Measurements from ENCODE around the gene FIBP.

Gene FIBP

GRCh38 chr11:65887723-65888162 is 528 bp downstream of the FIBP start:
- DNase-seq: no peak

- no peak for DNase-seq
These were observed 1.2 kb downstream of the FIBP start for GRCh38 chr11:65886826-65887722.

GRCh38 chr11:65885808-65886536 is 2.3 kb downstream of the FIBP start:
- no peak for DNase-seq

- DNase-seq: no peak
These were observed 3.0 kb downstream of the FIBP start for GRCh38 chr11:65885231-65885630.

DNA sequence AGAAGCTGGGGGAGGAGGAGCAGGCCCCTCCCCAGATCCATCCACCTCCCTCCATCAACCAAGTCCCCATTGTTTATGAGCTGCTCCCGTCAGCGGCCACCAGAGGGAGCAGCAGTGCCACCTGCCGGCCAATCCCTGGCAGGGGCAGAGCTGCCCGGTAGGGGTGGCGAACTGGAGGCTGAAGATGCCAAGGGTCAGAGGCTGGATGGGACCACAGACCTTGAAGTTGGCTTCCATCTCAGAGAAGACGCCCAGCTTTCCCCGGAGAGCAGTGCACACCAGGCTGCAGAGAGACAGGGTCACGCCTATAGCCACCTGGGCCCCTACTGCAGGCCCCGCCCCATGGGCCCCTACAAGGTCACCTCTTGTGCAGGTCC is 3.6 kb downstream of the FIBP start:
- peak; percentile 88 to 90 for DNase-seq

- no peak for DNase-seq
These were observed 4.2 kb downstream of the FIBP start for GRCh38 chr11:65883786-65884715.

- no peak for DNase-seq
These were observed 5.1 kb downstream of the FIBP start for GRCh38 chr11:65883058-65883761.

GRCh38 chr11:65882120-65883057 is 5.9 kb downstream of the FIBP start:
- DNase-seq: no peak

- no peak for DNase-seq
These were observed 7.3 kb downstream of the FIBP start for GRCh38 chr11:65880844-65881421.

GRCh38 chr11:65880027-65880426 is 8.2 kb downstream of the FIBP start:
- no peak for DNase-seq

DNA sequence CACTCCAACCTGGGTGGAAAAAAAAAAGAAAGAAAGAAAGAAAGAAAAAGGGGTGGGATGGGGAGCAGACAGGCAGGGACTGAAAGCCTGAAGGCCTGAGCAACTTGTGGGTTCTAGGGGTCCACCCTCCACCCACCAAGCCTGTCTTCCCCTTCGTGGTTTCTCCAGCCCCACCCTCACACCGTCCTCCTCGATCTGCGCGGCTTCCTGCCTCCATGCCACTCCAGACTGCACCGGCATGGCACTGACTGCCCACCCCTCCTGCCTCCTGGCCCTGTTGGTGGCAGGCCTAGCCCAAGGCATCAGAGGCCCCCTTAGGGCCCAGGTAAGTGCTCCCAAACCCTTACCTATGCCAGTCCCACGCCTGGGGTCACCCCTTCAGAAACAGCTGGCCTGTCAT is 8.7 kb downstream of the FIBP start, which contains the start of gene CTSW:
Gene CTSW, plus strand, starts transcription at position 221 of the 400 bp plus-strand sequence. Its CDS starts 18 bp downstream, at position 239.
- peak in 1 of 2 experiments; percentile 51 for DNase-seq

DNA sequence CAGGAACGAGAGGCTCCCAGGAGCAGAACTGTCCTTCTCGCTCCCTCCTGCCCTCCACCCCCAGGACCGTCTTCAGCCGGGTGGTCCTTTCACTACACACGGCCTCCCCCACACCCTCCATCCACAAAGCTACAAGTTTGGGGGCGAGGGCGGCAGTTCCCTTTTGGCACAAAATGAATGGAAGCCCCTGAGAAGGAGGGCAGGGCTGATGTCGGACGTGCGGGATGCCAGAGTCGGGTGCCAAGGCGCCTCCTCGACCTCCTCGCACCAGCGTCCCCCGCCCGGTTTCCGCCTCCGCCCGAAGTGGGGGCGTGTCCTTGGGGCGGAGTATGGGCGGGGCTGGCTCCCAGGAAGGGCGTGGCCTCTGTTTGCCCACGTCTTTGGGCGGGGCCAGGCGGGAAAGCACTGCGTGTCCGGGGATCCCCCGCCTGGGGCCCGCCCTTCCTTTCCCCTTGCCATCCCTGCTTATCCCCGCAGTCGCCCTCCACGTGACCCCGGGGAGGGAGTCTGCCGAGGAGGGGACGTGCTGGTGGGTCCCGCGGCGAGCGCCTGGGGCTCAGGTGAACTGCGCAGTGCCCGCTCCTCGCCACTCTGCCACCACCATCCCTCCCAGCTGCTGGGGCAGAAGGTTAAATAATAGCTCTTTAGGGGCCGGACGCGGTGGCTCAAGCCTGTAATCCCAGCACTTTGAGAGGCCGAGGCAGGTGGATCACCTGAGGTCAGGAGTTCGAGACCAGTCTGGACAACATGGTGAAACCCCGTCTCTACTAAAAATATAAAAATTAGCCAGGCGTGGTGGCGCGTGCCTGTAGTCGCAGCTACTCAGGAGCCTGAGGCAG is 14.7 kb downstream of the FIBP start:
- peak; percentile 100 for DNase-seq

DNA sequence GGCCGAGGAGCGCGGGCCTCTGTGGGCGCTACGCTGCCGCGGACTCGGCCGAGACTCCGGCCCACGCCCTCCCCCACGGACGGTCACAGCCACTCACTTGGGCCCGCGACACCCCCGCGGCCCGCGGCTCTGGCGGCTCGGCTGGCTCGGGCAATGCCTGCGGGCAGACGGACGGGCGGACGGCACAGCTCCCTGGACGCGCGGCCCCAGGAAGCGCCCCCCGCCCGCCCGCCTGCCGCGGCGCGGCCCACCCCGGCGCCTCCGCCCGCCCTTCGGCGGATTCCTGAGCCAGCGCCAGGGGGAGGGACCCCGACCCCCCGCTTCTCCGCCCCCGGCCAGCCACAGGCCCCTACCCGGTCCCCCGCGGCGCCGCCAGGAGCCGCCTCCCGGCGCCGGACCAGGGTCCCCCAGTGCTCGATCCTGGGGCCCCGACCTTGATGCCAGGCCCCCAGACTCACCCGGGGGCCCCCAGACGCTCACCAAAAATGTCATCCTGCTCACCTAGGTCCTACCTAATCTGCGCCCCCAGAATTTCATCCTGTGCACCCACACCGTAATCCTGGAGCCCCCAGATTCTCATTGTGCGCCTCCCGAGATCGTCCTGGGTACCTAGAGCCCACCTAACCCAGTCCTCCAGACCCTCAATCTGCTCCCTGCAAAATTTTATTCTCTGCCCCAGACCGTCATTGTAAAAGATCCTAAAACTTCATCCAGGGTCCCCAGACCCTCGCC is 15.5 kb downstream of the FIBP start, which contains the start of gene EFEMP2:
Gene EFEMP2, minus strand, starts transcription at position 215 of the 732 bp plus-strand sequence. CDS start 446 bp downstream, outside the sequence.
- no peak for DNase-seq

DNA sequence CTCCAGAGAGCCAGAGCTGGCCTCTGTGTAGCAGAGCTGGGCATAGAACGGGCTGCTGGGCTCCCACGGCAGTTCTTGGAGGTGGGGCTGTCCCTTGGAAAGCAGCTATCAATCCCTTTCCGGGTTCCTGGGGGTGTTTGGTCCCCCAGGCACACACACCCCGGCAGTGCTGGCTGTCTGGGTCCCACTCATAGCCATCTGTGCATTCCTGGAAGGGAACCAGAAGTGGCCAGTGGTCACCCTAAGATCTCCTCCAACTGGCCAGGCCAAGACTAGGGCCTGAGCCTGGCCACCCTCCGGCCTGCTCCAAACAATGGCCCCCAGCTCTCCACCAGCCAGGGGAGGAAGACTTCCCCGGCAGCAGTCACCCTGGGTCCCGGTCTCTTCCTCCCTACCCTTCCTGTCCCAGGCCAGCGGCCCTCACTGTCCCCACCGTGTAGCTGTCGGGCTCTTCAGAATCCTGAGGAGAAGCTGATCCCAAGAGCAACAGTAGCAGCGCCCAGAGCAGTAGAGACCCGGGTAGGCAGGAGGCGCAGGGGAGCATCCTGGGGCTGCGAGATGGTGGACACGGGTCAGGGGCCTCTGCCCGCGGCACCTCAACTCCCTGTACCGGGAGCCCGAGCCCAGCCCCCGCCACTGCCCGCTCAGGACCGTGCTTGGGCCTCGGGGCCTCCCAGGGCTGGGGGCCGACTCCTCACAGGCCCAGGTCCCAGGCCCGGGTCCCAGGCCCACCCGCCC is 16.3 kb downstream of the FIBP start:
- no peak for DNase-seq

GRCh38 chr11:65870706-65871681 is 17.3 kb downstream of the FIBP start:
- DNase-seq: peak in 1 of 2 experiments; percentile 44

- DNase-seq: no peak
These were observed 18.0 kb downstream of the FIBP start for GRCh38 chr11:65870307-65870658.

Measured in activated T-cell treated with anti-CD3 and anti-CD28 coated beads, Interleukin-2, amount 50 U/mL, for 48 hours (primary cell).